ENCODE results near the gene KLHL15.

DNA sequence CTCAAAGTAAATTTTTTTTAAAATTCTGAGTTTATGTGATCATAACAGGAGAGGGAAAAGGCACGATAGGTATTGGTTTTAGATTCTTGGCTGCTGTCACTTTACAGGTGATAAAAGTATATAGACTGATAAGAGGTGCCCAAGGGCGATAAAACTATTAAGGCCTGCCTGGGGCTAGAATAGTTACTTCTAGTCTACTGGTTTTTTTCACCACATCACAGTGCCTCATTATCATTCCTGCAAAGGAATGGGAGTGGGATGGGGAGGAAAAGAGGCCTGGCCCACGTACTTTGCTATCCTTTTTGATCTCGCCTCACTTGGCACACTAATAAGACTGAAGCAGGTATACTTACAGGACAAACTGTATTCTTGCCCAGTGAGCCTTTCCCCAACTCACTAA is 72.6 kb downstream of the KLHL15 start:
- TF ChIP-seq CTCF (IDR thresholded peaks at IDR 0.05; ENCODE audit: low read depth, low read length) = no peak
- TF ChIP-seq MAX (IDR thresholded peaks at IDR 0.05; ENCODE audit: low read depth, low read length) = no peak
- TF ChIP-seq POLR2A (IDR thresholded peaks at IDR 0.05; ENCODE audit: extremely low read depth, insufficient read length) = no peak
- no peak for TF ChIP-seq MYC (IDR thresholded peaks at IDR 0.05; ENCODE audit: low read depth, low read length)
